Measurements from ENCODE around the gene CD96.

GRCh38 chr3:111571907-111572460 lies 30.0 kb downstream of the CD96 start:
- TF ChIP-seq CTCF (IDR thresholded peaks at IDR 0.05; ENCODE audit: insufficient read depth, low read length): no peak
- no peak for TF ChIP-seq GABPA (IDR thresholded peaks at IDR 0.05; ENCODE audit: low read depth)
- no peak for TF ChIP-seq REST (IDR thresholded peaks at IDR 0.05; ENCODE audit: insufficient replicate concordance, low read depth)

Measured in HL-60 (cell line).